A673 (cell line): Measurements from ENCODE around the gene POLA2. TPM values are rescaled to one million over a fixed set of nuclear protein-coding genes. Genes with fewer than 3 reads are reported as not detected.
"Not testable (repeated sequence)": the region's sequence is repeated elsewhere in the genome, so short reads cannot be mapped to it uniquely, and the experiment has no call there.

Experiments
- BruUV-seq: library from RNA; stranded (reverse); fragments of 400-500 nt; replicated peaks from 2 replicates; lab custom pipeline; 2021; lab: Mats Ljungman, UMichigan
- CTCF ChIA-PET: fragments of 300-600 bp; sonication (Branson Sonifier 250); formaldehyde crosslinking; loops from one replicate; lab custom pipeline; 2022; ENCODE audit warnings: antibody characterized with exemption; lab: Charles Lee
- POLR2A ChIA-PET: fragments of 300-600 bp; sonication (Branson Sonifier 250); formaldehyde crosslinking; loops from one replicate; lab custom pipeline; 2022; ENCODE audit warnings: antibody characterized with exemption; ENCODE audit not compliant: low non-redundant PET; lab: Charles Lee
- DNase-seq: peaks from one replicate; pipeline ENCODE4 v3.0.0-alpha.2; 2015; ENCODE audit warnings: low spot score
- H3K27ac ChIP-seq: fragments of 200-600 bp; sonication (generic); 2 replicates; pipeline ENCODE4 v1.5.1; 2016; ENCODE audit warnings: mixed run types, low read depth, mild to moderate bottlenecking, mixed read lengths, antibody characterized with exemption, low read length; ENCODE audit not compliant: poor library complexity, severe bottlenecking
- H3K27me3 ChIP-seq: fragments of 200-600 bp; sonication (generic); replicated peaks from 2 replicates; pipeline ENCODE4 v1.6.1; 2017; ENCODE audit warnings: mixed run types, low read depth, mild to moderate bottlenecking, mixed read lengths, antibody characterized with exemption, low read length; ENCODE audit not compliant: insufficient read depth, poor library complexity
- H3K36me3 ChIP-seq: fragments of 200-600 bp; sonication (generic); 2 replicates; pipeline ENCODE4 v1.6.1; 2016; ENCODE audit warnings: mixed run types, mild to moderate bottlenecking, mixed read lengths, antibody characterized with exemption, low read length; ENCODE audit not compliant: insufficient read depth, poor library complexity, severe bottlenecking
- H3K4me1 ChIP-seq: fragments of 200-600 bp; sonication (generic); 2 replicates; pipeline ENCODE4 v1.6.1; 2017; ENCODE audit warnings: mixed run types, mild to moderate bottlenecking, mixed read lengths, antibody characterized with exemption, low read length; ENCODE audit not compliant: insufficient read depth, poor library complexity, severe bottlenecking
- H3K4me3 ChIP-seq: fragments of 200-600 bp; sonication (generic); 2 replicates; pipeline ENCODE4 v1.5.1; 2016; ENCODE audit warnings: low read depth, mixed run types, mild to moderate bottlenecking, mixed read lengths, low read length; ENCODE audit not compliant: poor library complexity, severe bottlenecking
- H3K9me3 ChIP-seq: fragments of 200-600 bp; sonication (generic); 2 replicates; pipeline ENCODE4 v1.6.1; 2016; ENCODE audit warnings: mixed run types, low read depth, mild to moderate bottlenecking, mixed read lengths, antibody characterized with exemption, low read length; ENCODE audit not compliant: poor library complexity, severe bottlenecking
- EZH2 ChIP-seq: fragments of 200-600 bp; sonication (generic); IDR thresholded peaks from 2 replicates; pipeline ENCODE4 v1.6.1; 2017; ENCODE audit warnings: borderline replicate concordance, low read depth, mild to moderate bottlenecking, mixed read lengths, antibody characterized with exemption, low read length; ENCODE audit not compliant: poor library complexity, severe bottlenecking
- intact Hi-C: fragments of 100-400 bp; cut with micrococcal nuclease; formaldehyde crosslinking; loops from one replicate; pipeline ENCODE4 v1.10.0; 2022; ENCODE audit not compliant: unreplicated experiment
- total RNA-seq: library from RNA; stranded (reverse); gene quantifications from 2 replicates; pipeline ENCODE4 v1.2.3, GENCODE V29; 2021
- TF ChIP-seq, protein P1 (sequence below): fragments of 300-800, 200-600 bp; sonication (generic); conservative IDR thresholded peaks from 2 replicates; pipeline ENCODE4 v1.5.1; 2017; ENCODE audit warnings: low read depth, mild to moderate bottlenecking, antibody characterized with exemption, low read length, moderate library complexity, mixed read lengths

POLA2 gene
- total RNA-seq, 1 experiment from 2014 or later = 92.4 TPM

DNA sequence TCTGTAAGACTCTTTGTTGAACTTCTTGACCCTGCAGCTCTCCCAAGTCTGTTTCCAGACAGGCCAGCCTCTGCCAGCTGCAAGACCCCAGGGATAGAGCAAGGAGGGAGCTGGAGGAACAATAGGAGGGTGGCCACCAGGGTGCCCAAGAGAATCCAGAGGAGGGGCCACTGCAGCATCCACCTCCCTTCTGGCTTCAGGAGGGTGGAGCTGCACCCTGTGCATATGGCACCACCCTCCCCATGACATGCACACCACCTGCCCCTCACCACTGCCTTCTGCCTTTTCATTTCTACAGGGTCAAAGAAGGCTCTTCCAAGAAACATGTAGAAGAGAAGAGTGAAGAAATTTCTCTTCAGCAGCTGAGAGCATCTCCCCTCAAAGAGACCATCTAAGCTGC is 20.1 kb upstream of the POLA2 start:
- Histone ChIP-seq H3K36me3 (no peaks in the 10 kb centered on the region), H3K27me3 (no peaks in the 10 kb centered on the region), H3K9me3 (no peaks in the 10 kb centered on the region), H3K4me1 (no peaks in the 10 kb centered on the region), H3K4me3 (no peak overlapping the region), H3K27ac (no peak overlapping the region)
- intact Hi-C loops = no loop called here
- CTCF ChIA-PET = no interaction called here
- no TSS peak for BruUV-seq
- no peak for DNase-seq
- no peak for TF ChIP-seq EZH2
- TF ChIP-seq, protein P1, sequence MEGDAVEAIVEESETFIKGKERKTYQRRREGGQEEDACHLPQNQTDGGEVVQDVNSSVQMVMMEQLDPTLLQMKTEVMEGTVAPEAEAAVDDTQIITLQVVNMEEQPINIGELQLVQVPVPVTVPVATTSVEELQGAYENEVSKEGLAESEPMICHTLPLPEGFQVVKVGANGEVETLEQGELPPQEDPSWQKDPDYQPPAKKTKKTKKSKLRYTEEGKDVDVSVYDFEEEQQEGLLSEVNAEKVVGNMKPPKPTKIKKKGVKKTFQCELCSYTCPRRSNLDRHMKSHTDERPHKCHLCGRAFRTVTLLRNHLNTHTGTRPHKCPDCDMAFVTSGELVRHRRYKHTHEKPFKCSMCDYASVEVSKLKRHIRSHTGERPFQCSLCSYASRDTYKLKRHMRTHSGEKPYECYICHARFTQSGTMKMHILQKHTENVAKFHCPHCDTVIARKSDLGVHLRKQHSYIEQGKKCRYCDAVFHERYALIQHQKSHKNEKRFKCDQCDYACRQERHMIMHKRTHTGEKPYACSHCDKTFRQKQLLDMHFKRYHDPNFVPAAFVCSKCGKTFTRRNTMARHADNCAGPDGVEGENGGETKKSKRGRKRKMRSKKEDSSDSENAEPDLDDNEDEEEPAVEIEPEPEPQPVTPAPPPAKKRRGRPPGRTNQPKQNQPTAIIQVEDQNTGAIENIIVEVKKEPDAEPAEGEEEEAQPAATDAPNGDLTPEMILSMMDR = no peak
- POLR2A ChIA-PET = no interaction called here

- ChIA-PET POLR2A (no interaction called here), CTCF (no interaction called here)
- Histone ChIP-seq H3K27me3 (no peaks in the 10 kb centered on the region), H3K4me3 (no peak overlapping the region), H3K9me3 (no peaks in the 10 kb centered on the region), H3K4me1 (no peaks in the 10 kb centered on the region), H3K36me3 (no peaks in the 10 kb centered on the region), H3K27ac (no peak overlapping the region)
- intact Hi-C loops = no loop called here
- TF ChIP-seq, protein P1 = no peak
- TF ChIP-seq EZH2 = no peak
- DNase-seq = no peak
- no TSS peak for BruUV-seq
Measured at GRCh38 chr11:65242389-65242788, 19.4 kb upstream of the POLA2 start.

DNA sequence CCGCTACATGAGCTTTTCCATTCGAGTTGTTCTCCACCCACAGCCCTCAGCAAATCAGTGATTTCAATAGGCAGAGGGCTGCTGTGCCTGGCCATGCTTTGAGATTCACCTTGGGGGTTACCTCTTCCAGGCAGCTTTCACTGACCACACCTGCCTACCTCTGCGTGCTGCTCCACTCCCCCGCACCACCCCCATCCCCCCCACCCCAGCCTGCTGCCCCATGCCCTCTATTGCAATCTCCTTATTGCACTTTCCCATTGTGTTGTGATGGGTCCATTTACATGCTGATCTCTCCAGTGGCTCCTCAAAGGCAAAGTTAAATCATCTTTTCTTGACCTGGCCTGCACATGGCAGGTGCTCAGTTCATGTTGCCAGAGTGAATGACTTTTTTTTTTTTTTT is 18.0 kb upstream of the POLA2 start:
- H3K4me1 ChIP-seq = no peaks in the 10 kb centered on the region
- no peaks in the 10 kb centered on the region for H3K27me3 ChIP-seq
- TF ChIP-seq EZH2 = no peak
- TF ChIP-seq, protein P1 = no peak
- H3K36me3 ChIP-seq = no peaks in the 10 kb centered on the region
- H3K27ac ChIP-seq = no peak overlapping the region
- intact Hi-C loops = no loop called here
- POLR2A ChIA-PET = no interaction called here
- CTCF ChIA-PET = no interaction called here
- BruUV-seq = no TSS peak
- no peaks in the 10 kb centered on the region for H3K9me3 ChIP-seq
- no peak for DNase-seq
- no peak overlapping the region for H3K4me3 ChIP-seq

DNA sequence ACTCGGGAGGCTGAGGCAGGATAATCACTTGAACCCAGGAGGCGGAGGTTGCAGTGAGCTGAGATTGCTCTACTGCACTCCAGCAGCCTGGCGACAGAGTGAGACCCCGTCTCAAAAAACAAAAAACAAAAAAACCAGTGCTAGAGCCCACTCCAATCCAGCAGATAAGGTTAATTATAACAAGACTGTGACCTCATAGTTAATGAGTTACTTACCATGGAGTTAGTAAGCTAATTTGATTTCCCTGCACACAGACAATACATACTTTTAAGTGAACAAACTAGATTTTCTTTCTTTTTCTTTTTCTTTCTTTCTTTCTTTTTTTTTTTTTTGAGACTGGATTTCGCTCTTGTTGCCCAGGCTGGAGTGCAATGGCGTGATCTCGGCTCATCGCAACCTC is 16.7 kb upstream of the POLA2 start:
- CTCF ChIA-PET = interaction anchor here (0.7 kb wide), 1 partner anchor 11 kb away, joined by 3 read pairs; no protein-coding TSS in a partner anchor
- DNase-seq, H3K27me3 ChIP-seq, H3K4me3 ChIP-seq, BruUV-seq, POLR2A ChIA-PET, H3K27ac ChIP-seq, H3K4me1 ChIP-seq, H3K36me3 ChIP-seq, intact Hi-C loops, H3K9me3 ChIP-seq: not testable (repeated sequence)
